Hippocampal formation (tissue), 2 donors: ENCODE measurements around the gene CNOT11.

ENCODE experiments used
- DNase-seq, 2 donors: peaks; one replicate each; lab custom pipeline; 2025; lab: John Stamatoyannopoulos, UW

The CNOT11 gene

DNA sequence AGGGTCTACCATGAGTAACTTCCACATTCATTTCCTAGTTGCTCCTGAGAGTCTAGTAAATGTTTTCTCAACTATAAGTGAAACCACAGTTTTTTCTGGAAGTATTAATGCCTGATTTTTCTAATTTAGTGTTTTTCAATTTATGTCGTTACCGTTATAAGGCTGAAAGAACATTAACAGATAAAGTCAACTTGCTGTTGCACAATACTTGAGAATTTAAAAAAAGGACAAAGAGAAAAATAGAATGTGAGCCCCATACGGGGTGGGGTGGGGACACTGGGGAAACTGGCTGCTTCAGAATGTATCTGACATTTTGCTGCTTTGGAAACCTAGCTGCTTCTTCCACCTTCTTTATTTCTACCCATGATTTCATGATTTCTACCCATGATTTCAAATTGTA, 26.2 kb downstream of the CNOT11 start:
- DNase-seq: no peak

DNA sequence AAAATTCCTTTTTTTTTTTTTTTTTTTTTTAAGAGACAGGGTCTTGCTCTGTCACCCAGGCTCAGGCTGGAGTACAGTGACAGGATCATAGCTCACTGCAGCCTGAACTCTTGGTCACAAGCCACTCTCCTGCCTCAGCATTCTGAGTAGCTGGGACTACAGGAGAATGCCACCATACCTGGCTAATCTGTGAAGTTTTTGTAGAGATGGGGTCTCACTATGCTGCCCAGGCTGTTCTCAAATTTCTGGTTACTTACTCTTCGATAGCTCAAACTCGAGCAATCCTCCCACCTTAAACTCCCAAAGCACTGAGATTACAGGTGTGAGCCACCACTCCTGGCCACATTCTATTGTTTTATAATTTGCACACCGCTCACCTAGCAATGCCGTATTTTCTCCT, 28.8 kb downstream of the CNOT11 start:
- no peak for DNase-seq

DNA sequence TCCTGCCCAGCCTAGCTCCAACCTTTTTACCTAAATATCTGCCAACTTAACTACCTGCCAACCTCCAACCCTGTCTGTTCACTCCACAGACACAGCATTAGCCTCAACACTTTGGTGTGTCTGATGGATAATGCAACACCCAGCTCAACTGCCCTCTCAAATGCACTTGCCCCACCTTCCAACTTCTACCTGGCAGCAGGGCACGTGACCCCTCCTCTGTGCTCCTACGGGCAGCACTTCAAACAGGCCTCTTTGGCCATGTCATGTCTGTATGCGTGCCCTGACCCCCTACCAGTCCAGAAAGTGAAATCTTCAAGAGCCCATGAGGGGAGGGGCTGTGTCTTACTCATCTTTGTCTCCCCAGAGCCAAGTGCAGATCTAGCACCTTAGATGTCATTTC, 30.3 kb downstream of the CNOT11 start:
- no peak for DNase-seq

DNA sequence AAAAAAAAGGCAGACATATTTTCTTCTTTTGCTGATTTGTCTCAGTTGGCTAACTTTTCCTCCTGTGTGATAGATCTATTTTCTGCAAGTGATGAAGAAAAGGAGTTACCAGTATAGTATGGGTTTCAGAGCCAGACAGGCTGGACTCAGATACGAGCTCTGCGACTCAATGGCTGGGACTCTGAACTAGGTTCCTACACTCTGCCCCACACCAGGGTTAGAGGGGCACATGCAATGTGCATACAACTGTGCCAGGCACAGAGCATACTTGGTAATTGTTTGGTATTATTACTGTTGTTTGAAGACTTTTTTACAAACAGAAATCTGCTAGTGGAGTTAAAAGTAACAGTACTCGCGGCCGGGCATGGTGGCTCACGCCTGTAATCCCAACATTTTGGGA, 34.0 kb downstream of the CNOT11 start:
- no peak for DNase-seq

DNA sequence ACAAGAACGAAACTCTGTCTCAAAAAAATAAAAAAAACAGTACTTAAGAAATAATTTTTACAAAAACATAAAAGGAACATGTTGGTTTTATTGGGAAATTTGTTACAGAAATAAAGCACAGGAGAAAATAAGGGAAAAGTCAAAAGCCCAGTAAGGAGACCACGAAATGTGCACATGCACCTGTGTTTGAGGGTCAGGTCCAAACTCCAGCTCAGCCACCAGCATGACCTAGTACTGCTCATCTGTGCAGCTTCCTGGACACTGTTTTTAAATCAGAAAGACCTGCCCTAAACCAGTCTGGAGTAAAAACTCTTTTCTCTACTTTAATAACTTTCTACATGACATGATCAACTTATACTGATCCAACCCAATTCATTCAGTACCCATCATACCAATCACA, 34.6 kb downstream of the CNOT11 start:
- DNase-seq: no peak

DNA sequence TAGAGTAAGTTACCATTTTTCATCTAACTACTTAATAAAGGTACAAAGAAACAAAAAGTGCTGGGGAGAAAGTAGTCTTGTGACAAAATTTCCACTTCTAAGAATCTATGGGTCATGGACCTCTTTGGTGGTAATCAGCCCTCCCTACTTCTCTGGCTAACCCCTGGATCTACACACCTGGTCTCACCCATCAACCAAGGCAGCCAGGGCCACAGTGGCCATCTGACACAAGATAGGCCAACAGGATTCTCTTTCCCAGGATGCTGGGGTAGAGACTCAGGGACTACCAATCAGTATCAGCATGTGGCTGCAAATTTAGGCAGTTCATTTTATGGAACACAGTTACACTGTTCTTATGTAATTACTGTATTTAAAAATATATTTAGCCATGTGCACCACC, 38.0 kb downstream of the CNOT11 start:
- no peak for DNase-seq

DNA sequence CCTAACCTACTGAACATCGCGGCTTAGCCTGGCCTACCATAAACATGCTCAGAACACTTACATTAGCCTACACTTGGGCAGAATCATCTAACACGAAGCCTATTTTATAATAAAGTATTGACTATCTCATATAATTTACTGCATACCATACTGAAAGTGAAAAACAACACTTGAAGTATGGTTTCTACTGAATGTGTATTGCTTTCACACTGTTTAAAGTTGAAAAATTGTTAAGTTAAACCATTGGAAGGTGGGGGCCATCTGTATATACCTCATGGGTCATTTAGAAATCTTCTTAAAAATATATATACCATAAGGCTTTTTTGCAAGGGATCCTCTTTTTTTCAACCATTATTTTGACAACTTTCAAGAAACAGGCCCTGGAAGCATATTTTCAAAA, 39.3 kb downstream of the CNOT11 start:
- no peak for DNase-seq

DNA sequence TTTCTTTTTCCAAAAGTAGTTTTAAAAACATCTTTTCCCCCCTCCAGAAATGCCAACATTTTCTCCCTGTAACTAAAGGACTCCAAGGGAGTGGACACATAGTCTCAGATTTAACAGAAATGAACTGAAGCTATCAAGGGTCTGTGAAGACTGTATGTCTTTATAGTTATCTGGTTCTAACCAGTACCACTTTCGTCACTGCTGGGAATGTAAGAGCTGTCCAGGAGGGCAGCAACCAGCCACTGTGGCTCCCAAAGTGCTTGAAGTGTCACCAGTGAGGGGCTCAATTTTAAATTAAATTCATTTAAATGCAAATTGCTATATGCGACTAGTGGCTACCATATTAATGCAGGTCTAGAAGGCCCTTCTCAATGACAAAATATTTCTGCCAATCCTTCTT, 40.9 kb downstream of the CNOT11 start:
- no peak for DNase-seq

DNA sequence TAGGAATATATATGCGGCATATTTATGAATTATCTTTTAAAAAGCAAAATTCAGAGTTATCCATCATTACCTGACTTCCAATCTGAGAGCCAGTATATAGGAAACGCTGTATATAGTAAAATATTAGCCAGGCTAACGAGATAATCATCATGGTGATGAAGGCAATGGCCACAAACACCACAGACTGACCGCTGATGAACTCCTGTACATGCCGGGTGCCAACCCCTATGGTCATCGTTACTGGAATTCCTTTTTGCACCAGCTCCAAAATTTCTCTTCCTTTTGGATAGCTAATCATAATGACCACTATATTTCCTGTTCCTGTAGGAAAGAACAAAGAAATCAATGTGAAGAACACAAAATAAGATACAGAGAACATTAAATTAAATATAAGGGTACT, 42.2 kb downstream of the CNOT11 start:
- DNase-seq: no peak

DNA sequence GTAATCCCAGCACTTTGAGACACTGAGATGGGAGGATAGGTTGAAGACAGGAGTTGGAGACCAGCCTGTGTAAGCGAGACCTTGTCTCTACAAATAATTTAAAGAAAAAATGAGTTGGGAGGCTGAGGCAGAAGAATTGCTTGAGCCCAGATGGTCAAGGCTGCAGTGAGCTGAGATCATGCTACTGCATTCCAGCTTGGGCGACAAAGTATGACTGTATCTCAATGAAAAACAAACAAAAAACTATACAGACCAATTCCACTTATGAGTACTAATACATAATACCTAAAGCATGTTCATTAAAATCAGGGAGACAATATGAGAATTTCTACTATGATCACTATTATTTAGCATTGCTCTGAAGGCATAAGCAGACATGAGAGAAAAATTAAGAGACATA, 43.2 kb downstream of the CNOT11 start:
- DNase-seq: no peak

DNA sequence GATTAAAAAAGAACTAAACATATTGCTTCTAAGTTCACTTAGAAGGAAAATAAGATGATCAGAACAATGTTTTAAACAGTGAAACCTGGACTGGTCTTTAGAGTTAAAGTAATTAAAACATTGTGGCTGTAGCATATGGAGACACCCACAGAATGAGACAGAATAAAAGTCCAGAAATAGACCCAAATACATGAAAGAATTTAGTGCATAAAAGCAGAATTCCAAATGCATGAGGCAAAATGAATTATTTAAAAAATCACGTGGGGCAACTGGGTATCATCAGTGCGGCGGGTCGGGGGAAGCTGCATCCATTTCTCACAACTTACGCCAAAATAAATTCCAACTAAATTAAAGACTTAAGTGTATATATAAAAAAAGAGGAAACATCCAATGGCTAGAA, 43.7 kb downstream of the CNOT11 start:
- no peak for DNase-seq

DNA sequence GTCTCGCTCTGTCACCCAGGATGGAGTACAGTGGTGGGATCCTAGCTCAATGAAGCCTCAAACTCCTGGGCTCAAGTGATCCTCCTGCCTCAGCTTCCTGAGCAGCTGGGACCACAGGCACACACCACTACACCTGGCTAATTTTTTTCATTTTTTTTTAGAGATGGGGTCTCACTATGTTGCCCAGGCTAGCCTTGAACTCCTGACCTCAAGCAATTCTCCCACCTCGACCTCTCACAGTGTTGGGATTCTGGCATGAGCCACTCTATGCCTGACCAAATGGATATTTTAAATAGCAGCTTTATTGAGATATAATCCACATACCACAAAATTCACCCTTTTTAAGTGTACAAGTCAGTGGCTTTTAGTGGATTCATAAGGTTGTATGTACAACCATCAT, 44.7 kb downstream of the CNOT11 start:
- DNase-seq: no peak

DNA sequence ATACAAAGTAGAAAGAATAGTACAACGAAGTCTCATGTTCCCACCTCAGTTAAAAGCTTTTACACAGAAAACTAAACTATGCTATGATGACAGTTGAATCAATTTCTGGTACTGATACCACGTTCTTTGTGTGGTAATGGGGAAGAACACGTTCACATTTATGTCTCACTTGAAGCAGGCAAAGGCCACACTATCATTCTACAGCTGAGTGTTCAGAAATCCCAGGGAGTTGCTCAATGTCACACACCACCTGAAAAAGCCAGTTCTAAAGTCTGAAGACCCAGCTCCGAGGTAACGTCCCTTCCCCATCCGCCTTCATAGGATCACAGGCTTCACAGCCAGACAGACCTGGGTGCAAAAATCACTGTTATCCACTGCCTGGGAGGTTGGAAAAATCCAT, 46.9 kb downstream of the CNOT11 start:
- DNase-seq: no peak

DNA sequence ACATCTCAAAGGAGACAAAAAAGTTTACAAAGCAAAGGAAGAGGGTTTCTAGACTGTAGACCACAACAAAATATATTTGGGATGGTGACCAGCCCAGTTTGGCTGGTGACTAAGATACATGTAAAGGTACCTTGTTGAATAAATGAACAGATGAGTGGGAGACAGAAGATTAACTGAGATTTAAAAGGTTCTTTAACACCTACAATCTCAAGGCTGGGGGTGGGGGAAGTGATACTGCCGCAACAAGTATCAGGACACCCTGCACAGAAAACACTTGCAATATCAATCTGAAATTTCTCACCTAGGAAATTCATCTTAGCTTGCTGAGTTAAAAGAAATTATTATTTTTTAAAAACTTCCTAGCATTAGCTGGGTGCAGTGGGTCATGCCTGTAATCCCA, 47.5 kb downstream of the CNOT11 start:
- no peak for DNase-seq

DNA sequence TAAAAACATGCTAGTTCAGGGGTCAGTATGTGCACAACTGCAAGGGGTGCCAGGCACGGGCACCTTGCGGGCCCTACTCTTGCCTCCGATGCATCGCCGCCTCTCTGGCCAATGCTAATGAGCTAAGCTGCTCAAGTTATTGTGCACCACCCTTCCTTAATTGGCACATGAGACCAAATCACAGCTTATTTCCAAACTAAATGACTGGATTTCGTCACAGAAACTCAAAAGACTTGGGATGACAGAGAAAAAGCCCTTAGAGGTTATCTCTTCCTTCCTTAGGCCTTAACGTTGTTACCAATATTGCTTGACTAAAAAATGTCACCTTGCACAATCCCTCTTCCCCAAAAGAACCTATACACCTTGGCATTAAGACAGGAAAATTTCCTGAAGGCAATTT, 48.1 kb downstream of the CNOT11 start:
- no peak for DNase-seq

DNA sequence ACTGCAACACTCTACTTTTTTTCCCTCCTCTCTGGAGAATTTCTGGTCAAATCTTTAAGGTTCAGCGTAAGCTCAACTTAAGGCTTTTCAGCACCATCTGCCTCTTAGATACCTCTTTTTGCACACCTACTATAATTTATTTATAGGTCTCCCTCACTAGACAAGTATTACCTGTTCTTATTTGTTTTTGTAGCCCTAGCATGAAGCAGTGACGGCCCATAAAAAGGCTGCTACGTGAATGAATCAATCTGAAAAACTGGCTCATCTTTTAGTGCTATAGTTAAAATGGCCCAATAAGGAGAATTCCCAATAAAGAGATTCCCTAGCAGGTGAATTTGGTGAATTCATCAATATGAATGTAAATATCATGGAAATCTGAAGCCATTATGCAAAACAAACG, 49.3 kb downstream of the CNOT11 start:
- no peak for DNase-seq

DNA sequence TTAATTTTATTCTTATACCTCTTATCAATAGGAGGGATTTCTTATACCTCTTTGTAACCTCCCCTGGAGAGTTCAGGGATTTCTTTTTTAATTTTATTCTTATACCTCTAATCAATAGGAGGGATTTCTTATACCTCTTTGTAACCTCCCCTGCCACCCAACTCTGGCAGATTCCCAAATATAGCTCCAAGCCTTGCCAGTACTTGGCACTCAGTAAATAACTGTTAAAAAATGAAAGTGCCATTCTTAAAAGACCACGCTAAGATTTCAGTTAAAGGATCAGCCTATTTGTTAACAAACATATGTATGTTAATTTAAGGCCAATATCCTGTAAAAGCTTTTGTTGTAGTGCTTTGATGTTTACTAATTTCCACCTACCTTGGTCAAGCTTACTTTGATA, 51.0 kb downstream of the CNOT11 start:
- DNase-seq: no peak

DNA sequence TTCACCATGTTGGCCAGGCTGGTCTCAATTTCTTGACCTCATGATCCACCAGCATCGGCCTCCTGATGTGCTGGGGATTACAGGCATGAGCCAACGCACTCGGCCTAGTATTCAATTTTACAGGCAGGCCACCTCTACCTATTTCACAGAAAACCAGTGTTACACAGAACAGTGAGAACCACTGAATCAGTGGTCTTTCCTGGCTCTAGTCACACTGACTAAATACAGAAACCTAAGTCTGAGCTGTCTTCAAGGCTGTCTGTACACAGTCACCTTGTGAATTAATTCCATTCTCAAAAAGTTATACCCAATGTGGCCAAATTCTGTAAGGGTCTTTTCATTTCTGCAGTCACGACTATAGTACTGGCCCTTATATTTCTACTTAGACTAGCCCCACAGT, 52.3 kb downstream of the CNOT11 start:
- no peak for DNase-seq

DNA sequence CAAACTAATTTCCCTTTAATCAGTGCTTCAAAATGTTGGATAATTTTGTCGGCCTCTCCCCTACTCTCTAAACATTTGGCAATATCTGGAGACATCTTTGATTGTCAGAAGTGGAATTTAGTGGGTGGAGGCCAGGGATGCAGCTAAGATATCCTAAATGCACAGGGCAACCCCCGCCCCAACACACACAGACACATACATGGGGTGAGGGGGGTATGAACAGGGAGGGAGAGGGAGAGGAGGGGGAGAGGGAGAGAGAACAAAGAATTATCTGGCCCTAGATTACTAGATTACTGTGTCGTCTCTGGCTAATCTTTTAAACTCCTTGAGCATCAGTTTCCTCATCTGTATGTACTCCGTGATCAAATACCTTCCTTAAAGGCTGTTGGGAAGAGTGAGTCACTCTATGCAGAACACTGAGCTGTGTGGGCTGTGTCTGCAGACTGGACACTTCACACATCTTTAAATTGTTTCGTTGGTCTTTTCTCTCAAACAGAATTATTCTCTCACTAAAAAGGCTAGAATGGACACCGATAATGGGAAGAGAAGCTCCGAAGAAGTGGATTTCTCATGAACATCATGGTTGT, 52.9 kb downstream of the CNOT11 start:
- no peak for DNase-seq

DNA sequence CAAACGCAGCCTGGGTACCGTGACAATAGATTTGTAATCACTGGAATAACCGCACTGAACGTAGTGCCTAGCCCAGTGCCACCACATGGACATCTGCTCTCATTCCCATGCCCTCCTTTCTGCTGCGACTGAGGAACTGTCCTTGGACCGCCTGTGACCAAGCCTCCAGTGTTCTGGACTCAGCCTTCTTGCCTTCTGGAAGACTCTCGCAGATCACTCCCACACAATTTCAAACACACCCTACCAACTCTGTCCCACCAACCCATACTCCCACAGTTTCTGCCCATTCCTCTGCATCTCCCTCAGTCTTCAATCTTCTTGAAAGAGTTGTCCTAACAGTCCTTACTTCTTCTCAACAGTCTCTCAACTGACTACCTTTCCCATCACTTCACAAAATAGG, 53.7 kb downstream of the CNOT11 start:
- no peak for DNase-seq

DNA sequence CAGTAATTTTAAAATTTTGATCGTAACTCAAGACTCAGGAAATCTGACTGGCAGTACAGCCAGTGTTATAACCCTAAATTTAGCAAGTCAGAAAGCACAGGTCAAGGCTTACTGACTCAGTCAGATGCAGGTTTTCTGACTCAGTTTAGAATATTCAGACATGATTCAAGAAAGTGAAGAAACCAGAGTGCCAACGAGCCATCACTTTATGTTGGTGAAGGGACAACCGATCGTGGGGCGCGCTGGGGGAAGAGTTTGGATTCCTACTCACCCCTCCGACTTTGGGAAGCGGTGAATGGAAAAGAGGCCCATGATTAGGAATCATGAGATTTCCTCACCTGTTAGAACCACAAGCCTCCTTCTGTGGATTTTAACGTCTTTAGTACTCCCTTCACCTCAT, 54.8 kb downstream of the CNOT11 start:
- DNase-seq: no peak

DNA sequence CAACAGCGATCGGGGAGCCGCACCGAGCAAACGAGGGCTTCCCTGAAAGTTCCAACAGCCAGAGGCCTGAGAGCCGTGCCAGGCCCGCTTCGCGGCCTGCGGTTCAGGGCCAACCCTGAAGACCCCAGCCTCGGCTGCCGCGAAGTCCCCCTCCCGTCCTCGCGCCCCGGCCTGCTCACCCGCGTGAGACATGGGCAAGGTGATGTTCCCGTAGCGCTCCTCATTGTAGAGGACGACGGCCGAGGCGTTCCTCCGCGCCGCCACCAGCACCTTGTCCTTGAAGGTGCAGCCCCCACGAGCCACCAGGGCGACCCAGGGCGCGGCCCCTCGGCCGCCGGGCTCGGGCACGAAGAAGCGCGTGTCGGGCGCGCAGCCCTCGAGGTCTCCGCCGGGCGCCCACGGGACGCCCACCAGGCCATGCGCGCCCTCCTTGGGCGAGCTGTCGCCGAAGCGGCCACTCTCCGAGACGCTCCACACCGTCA, 55.3 kb downstream of the CNOT11 start:
- no peak for DNase-seq

DNA sequence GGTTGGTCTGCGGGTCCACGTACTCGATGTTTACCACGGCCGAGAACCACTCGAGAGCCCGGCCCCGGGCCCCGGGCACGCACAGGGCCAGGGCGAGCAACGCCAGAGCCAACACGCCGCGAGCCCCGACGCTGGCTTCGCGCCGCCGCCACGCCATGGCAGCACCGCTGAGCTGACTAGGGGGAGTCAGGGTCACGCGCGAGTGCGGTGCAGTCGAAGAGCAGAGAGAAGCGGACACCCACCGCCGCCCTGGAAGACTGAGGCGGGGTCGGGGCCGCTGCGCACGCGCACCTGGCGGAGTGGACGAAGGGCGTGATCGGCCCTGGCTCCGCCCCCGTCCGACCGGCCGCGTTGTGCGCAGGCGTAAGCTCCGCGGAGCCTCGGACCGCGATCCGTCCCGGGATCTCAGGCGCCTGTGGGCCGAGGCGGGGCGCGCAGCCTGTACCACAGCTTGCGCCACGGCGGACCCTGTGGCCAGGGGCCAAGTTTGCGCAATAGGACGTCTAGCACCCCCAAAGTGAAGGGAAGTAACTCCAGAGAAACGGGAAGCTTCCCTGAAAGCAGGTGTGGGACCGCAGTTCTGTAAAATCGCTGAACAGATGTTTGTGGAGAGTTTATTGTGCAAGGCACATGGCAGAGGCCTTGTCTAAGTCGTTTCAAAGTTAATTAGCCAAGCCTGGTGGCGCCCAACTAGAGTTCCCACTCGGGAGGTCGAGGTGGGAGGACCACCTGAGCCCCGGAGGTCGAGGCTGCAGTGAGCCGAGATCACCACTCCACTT, 55.9 kb downstream of the CNOT11 start, which contains the start of gene RNF149:
TSS of gene RNF149 (minus strand) at position 270 of the 779 bp plus-strand sequence. CDS start at position 157, 113 bp downstream.
- DNase-seq: peak; percentile 85 to 87
